GM12878 (cell line): ENCODE results near the gene DVL2. TPM values are rescaled to one million over a fixed set of nuclear protein-coding genes. Genes with fewer than 3 reads are reported as not detected.

Experiments used
- E4F1 ChIP-seq: fragments of 450-650 bp; IDR thresholded peaks from 2 replicates; pipeline ENCODE4 v1.6.1; 2018; ENCODE audit warnings: borderline replicate concordance, mild to moderate bottlenecking; ENCODE audit not compliant: partially characterized antibody
- RELA ChIP-seq: fragments of 450-650 bp; IDR thresholded peaks from 2 replicates; pipeline ENCODE4 v1.8.0; 2014; ENCODE audit warnings: borderline replicate concordance; ENCODE audit not compliant: partially characterized antibody
- RELB ChIP-seq: fragments of 450-650 bp; IDR thresholded peaks from 2 replicates; pipeline ENCODE4 v1.6.1; 2017; ENCODE audit warnings: low read depth, mild to moderate bottlenecking, moderate library complexity
- STAT3 ChIP-seq: IDR thresholded peaks from 2 replicates; pipeline ENCODE4 v1.6.1; 2011; ENCODE audit warnings: low read depth, low read length, improper control_type of control experiment
- ZBTB33 ChIP-seq: fragments of 450-650 bp; IDR thresholded peaks from 2 replicates; pipeline ENCODE4 v1.6.1; 2017; ENCODE audit warnings: mild to moderate bottlenecking
- polyA plus RNA-seq, 11 experiments: library from polyadenylated mRNA; depleted of rRNA in 4 of 11; unstranded in 6 of 11; stranded (reverse) in 5 of 11; fragments of >200 nt; fragmentation: Nextera tagmentation in 4 of 11; fragmentation: Illumina TruSeq in 1 of 11; extraction: Ambion mirVana in 4 of 11; extraction: Trizol in 1 of 11; gene quantifications; 1 replicate in 1 of 11; 2 replicates in 10 of 11; pipeline versions ENCODE4 v1.2.1 to v1.2.3, GENCODE V29; 2011 to 2016; ENCODE audit warnings: inconsistent platforms in 2 of 11, missing spikeins in 2 of 11, low read depth in 1 of 11
- total RNA-seq, 4 experiments: library from RNA; depleted of rRNA in 3 of 4; stranded (reverse); fragments of >200 nt in 3 of 4; fragmentation: Illumina TruSeq in 1 of 4; extraction: Trizol in 1 of 4; gene quantifications; 2 replicates each; pipeline versions ENCODE4 v1.2.1 to v1.2.3, GENCODE V29; 2013 to 2021

The DVL2 gene
- total and polyA plus RNA-seq, 10 of the 15 experiments (the other 5 are each of a cell fraction or from before 2014, with no cell fraction given) = 0.97 to 44.8 (median 23.2) TPM

GRCh38 chr17:7241783-7242716 is 7.7 kb upstream of the DVL2 start, which contains the start of gene GABARAP (continued):
- TF ChIP-seq E4F1 (no peak), ZBTB33 (no peak), RELB (no peak), STAT3 (no peak), RELA (no peak)
- TF ChIP-seq, all 136 proteins: peak for 22
